Midbrain (tissue), 1 donor: ENCODE data around the gene GCN1.
"Not testable (repeated sequence)": the region's sequence is repeated elsewhere in the genome, so short reads cannot be mapped to it uniquely, and the experiment has no call there.

Experiments used
- DNase-seq: peaks from one replicate; lab custom pipeline; 2025; lab: John Stamatoyannopoulos, UW

Gene GCN1

DNA sequence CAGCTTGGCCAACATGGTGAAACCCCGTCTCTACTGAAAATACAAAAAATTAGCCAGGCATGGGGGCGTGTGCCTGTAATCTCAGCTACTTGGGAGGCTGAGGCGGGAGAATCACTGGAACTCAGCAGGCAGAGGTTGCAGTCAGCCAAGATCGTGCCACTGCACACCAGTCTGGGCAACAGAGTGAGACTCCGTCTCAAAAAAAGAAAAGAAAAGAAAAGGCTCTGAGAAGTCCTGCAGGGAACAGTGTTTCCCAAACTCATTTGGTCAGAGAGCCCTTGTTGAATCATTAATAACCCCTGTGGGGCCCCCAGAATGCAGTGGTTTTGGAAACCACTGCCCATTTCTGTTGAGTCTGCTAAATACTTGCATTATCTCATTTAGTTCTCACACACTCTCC, 18.7 kb upstream of the GCN1 start:
- DNase-seq: not testable (repeated sequence)

DNA sequence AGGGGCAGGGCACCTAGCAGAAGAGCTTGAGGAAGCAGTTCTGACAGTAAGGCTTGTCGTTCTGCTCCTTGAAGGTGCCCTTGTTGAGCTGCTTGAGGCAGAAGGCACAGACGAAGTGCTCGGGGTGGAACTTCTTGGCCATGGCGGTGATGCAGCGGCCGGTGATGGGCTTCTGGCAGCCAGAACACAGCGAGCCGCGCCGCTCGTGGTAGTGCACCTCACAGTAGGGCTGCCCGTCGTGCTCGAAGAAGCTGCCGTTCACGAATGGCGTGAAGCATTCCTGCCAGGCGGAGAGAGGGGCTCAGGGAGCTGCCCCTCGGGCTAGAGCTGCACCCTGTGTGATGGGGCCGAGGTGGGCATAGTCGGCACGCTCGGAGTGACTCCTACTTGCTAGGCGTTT, 17.8 kb upstream of the GCN1 start:
- DNase-seq: no peak

DNA sequence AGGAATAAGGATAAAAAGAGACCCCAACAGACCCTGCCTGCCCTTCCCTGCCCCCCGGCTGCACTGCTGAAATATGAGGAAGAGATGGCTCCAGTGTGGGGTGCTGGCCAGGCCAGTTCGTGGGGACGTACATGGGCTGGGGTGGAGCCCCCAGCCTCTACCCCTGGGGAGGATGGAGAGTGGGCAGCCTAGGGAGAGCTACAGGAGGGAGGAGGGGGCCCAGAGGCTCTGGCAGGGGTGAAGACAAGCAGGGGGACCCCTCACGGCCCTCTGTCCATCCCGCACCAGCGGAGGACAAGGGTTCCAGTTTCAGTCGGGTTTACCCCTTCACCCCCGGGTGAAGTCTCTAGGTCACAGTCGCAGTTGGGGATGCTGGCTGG, 17.4 kb upstream of the GCN1 start:
- DNase-seq: no peak

DNA sequence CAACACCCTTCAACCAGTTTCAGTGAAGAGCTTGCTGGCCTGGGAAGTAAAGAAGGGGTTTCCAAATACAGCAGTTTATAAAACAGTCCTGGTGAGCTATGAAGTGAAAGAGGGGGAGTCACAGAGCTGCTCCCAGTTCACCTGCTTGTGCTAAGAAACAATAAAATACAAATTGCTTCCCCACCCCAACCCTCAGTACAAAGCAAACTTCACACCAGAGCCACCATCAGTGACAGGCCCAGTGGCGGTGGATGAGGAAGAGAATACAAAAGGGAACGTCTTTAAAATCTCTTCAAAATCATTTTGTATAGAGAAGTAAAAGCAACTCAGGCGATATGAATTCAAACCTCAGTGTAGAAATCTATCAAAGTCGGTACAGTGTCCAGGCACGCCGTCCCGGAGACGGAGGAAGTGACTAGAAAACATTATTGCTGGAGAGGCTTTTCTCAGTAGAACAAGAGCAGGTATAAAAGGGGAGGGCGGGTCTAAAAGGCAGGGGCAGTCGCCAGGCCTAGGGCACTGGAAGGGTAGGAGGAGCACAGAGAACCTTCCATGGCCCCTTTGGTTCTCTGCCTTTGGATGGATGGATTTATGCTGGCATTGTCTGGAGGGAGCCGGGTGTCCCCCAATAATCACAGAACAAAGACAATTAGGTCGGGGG, 16.9 kb upstream of the GCN1 start:
- DNase-seq: no peak

DNA sequence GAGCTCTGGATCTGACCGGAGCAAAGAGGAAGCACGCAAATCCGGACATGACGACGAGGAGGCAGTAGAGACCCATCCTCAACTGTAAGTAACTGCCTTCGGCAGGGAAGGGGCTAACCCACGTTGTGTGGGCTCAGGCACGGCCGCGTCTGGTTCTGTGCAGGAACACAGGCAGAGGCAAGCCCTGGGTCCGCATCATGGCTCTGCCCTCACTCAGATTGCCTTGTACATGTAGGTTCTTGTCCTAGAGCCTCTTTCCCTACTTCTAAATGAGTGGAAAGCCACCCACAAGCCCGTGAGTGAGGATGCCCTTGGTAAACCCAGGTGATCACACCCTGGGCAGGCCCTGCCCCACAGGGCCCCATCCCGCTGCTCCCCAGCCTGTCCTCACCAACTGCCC, 15.3 kb upstream of the GCN1 start:
- DNase-seq: no peak

DNA sequence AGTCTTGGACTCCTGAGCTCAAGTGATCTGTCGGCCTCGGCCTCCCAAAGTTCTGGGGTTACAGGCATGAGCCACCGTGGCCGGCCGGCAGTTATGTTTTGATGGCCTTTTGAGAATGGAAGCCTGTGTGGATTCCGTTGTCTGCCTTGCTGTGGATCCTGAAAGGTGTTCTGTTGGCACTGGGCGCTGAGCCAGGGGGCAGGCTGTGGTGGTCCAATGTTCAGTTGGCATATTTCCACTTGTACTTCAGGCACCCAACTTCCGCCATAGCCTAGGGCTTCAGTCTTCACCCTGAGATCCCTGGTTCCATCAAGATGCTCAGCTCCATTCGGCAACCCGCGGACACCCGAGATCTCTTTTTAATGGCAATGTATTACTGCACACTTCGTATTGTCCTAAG, 12.7 kb upstream of the GCN1 start:
- DNase-seq: no peak

DNA sequence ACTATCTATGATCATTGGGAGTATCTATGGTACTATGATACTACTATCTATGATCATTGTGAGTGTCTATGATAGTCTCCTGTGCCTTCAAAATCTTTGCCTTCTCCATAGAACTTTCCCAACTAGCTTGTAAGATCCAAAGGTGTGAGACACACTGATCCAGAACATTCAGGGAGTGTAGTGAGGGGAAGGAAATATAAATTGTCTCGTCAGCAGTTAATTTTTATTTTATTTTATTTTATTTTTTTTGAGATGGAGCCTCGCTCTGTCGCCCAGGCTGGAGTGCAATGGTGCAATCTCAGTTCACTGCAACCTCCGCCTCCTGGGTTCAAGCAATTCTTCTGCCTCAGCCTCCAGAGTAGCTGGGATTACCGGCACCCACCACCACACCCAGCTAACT, 12.3 kb upstream of the GCN1 start:
- not testable (repeated sequence) for DNase-seq

DNA sequence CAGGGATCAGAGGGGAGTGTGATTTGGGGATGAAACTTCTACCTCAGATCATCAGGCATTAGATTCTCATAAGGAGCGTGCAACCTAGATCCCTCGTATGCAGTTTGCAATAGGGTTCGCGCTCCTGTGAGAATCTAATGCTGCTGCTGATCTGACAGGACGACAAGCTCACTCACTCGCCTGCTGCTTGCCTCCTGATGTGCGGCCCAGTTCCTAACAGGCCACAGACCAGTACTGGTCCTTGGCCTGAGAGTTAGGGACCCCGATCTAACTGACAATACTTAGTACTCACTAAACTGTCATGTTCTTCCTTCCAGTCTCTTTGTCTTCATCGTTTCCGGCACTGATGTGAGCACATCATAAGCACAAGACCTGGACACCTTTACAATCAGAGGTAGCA, 11.7 kb upstream of the GCN1 start:
- DNase-seq: no peak

DNA sequence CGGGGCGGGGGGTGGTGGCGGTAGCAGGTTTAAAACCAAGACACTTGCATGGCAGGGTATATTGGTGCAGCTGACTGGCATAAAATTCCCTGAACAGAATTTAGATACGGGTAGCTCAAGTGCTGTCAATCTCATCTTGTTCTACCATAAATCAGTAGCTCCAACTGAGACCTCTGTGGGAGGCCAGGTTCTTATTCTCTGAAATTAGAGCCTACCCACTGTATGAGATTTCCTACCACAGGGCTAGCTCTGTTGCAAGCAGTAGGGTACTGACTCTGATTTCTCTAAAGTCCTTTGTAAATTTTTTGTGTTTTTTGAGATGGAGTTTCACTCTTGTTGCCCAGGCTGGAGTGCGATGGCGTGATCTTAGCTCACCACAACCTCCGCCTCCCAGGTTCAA, 9.7 kb upstream of the GCN1 start:
- DNase-seq: no peak

DNA sequence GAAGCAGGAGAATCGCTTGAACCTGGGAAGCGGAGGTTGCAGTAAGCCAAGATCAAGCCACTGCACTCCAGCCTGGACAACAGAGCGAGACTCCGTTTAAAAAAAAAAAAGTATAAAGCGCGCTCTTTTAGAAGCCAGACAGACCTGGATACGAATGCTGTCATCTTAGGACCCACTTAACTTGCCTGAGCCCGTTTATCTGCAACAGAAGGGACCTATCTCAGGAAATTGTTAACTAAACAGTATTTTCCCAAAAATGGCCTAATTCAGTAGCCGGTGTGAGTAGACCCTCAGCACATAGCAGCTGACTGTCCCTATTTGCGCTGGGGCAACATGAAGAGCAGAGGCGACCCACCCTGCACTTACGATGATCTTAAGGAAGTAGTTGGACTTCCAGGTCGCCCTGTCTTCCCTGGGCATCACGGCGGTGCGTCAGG, 5.9 kb upstream of the GCN1 start:
- DNase-seq: no peak

DNA sequence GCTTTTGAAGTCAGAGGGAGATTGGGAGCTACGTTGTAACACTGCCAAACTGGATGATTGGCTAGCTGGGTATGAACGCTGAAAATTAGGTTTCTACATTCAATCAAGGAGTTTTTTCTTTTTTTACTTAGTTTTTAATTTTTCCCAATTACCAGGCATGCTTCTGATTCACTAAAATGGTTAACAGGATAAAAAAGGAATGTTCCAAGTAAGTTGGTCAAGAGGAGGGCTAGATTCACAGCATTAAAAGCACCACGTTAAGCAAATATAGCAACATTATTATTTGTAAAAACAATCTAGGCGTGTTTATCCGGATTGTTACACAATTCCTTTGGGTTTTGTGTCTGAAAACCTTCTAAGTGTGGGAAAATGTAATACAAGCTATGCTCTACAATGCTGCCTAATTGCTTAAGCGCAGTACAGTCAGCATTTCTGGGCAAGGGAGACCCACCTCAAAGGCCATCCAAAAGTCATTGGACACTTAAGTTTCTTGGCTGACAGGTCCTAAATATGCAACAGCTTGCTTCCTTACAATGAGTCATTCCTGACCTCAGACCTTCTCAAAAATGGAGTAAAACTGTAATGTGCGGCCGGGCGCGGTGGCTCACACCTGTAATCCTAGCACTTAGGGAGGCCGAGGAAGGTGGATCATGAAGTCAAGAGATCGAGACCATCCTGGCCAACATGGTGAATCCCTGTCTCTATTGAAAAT, 5.2 kb upstream of the GCN1 start:
- DNase-seq: no peak

DNA sequence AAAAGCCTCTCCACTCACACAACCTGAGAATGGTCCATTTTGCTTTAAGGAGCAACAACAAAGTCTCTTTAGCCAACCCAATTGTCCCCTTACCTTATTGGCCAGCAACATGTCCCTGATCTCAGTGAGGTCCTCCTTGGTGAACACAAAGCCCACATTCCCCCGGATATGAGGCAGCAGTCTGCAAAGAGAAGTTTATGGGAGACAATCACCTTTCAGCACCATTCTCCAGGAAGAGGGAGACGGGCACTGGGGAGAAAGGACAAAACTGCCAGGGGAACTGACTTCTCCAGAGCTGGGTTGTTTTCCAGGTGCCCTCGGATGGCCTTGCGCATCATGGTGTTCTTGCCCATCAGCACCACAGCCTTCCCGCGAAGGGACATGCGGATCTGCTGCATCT, 4.5 kb upstream of the GCN1 start:
- DNase-seq: no peak

DNA sequence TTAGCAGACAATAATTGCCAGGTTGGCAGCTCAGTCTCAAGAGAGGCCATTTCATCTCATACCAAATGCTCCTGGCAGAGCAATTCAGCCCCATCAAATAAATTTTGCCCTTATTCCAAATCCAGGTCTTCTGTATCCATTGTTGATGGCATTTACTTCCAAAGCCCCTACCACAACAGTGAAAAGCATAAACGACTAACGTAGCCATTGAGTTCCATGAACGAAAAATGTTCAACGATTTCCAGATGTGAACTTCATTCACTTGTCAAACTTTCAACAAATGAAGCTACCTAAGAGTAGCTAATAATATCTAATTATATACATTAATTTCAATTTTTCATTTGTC, 3.0 kb upstream of the GCN1 start:
- DNase-seq: no peak

DNA sequence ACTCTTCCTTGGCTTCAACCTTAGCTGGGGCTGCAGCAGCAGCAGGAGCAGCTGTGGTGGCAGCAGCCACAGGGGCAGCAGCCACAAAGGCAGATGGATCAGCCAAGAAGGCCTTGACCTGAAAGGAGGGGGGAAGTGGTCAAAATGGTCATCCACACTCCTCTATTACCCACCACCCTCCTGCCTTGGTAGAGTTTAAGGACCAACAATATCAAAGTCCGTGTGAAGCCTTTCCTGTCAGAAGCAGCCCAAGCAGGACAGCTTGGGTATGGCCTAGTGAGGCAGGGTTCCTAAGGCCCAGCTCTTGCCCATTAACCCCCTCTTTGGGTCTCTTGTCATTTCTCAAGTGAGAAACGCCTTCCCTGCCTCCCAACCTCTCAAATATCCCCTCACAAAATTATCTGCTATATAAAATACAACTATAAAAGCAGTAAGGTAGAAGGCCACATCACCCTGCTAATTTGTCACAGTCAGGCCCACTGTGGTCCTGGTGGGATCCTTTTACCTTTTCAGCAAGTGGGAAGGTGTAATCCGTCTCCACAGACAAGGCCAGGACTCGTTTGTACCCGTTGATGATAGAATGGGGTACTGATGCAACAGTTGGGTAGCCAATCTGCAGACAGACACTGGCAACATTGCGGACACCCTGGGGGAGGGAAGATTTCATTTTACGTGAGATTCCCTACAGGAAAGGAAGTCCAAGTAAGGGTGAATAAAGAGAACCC, 2.5 kb upstream of the GCN1 start:
- DNase-seq: not testable (repeated sequence)

DNA sequence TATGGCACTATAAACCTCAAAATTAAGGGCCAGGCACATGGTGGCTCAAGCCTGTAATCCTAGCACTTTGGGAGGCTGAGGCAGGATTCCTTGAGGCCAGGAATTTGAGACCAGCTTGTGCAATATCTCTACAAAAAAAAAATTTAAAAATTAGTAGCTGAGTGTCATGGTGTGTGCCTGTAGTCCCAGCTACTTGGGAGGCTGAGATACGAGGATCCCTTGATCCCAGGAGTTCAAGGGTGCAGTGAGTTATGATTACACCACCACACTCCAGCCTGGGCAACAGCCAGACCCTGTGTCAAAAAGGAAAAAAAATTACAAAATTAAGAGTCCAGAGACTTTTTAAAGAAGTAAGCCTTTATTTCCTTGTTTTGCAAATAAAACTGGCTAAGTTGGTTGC, 1.8 kb upstream of the GCN1 start:
- no peak for DNase-seq

DNA sequence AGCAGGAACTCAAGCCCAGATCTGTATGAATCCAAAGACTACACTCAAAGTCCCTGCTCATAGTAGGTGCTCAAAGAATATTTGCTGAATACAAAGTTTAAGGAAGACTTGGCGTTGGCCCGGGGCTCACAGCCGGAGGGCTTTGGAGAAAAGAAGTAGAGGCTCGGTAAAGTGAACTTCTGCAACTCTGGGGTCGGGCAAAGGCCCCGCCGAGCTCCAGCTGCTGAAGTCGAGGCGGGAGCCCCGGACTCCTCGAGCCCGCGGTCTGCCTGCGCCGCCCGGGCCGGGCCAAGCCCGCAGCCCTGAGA, 335 bp downstream of the GCN1 start:
- DNase-seq: no peak

DNA sequence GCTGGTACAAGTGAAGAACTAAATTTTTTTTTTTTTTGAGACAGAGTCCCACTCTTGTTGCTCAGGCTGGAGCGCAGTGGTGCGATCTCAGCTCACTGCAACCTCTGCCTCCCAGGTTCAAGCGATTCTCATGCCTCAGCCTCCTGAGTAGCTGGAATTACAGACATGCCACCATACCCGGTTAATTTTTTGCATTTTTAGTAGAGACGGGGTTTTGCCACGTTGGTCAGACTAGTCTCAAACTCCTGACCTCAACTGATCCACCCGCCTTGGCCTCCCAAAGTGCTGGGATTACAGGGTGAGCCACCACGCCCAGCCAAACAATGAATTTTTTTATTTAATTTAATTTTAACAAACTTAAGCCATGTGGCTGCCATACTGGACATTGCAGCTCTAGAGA, 1.2 kb downstream of the GCN1 start:
- DNase-seq: not testable (repeated sequence)

DNA sequence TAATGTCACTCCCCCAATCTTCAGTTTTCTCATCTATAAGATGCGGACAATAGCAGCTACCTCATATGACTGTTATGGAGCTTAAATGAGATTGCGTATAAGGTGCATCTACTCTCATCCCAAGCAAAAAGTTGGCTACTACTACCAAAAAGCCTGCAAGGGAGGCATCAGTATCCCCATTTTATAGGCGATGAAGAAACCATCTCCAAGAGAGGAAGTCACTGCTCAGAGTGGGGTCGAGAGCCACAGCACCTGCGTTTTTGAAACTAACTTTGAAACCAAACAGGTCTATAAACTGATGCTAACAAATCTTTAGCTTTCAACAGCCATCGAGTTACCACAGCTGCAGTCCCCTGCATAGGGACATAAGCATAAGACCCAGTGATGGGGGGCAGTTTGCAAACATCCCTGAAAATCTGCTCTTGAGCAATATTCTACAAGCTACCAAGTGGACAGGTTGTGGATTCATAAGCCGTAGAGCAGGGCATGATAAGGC, 3.5 kb downstream of the GCN1 start:
- no peak for DNase-seq

DNA sequence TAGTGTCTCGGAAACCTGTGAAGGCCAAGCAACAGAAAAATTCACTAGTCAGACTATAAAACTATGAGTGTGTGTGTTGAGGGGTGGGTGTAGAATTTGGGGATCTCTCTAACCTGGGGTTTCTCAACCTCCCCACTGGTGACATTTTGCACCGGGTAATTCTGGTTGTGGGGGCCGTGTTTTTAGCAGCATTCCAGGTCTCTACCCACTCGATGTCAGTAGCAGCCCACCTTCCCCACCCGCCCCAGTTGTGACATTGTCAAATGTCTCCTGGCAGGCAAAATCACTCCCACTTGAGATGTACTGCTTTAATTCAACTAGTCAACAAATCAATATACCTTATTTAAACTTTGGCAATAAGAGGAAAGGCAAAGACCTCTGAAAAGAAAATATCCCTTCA, 4.1 kb downstream of the GCN1 start:
- no peak for DNase-seq

DNA sequence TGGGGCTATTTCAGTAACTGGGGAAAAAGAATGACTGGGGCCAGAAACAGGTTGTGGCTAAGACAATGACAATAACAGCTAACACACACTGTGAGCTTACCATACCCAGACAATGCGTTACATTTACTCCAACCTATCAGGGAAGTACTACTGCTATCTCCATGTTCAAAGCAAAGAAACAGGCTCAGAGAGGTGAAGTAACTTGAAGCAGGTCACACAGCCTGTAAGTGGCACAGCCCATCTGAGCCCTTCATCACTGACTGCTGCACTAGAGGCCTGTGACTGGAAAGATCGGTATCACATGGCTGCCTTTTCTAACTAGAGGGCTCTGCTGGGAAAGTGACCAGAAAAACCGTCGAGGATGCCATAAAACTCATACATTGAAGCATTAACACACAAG, 7.9 kb downstream of the GCN1 start:
- DNase-seq: no peak

DNA sequence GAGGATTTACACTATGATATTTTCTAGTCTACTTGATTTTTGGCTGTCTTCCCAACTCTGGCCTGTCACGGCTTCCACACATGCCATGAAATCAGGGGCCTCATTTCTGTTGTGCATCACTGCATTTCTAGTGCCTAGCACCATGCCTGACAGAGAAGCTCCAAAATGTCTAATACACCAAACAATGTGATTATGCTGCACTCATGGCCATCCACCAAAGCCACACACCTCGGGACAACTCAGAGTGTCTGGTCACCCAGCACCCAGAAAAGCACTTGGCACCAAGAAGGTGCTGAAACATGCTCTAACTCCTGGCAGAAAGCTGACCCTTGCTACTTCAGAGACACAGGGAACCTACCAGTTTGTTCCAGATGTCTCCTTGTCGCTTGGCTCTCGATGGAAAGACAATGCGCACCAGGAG, 11.3 kb downstream of the GCN1 start:
- no peak for DNase-seq

DNA sequence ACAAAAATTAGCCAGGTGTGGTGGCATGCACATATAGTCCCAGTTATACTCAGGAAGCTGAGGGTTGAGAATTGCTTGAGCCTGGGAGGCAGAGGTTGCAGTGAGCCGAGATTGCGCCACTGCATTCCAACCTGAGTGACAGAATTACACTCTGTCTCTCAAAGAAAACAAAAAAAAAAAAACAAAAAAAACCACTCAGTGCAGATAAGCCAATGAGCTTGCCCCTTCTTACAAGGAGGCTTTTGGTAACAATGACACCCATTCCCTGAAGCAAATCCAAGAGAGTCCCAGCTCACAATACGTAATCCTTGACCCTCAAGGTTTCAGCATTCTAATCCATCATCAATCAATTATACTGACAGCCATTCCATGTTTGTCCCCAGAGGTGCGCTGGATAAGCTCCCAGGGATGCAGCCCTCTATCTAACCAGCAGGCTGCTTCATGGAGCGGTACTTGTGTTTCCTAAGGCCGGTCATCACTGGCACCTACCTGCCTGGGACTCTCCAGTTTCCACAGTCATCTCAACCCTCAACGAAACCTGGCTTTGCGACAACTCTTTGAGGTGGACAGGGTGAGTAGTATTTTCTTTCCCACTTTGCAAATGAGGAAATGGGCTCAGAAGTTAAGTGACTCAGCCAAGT, 12.4 kb downstream of the GCN1 start:
- no peak for DNase-seq

DNA sequence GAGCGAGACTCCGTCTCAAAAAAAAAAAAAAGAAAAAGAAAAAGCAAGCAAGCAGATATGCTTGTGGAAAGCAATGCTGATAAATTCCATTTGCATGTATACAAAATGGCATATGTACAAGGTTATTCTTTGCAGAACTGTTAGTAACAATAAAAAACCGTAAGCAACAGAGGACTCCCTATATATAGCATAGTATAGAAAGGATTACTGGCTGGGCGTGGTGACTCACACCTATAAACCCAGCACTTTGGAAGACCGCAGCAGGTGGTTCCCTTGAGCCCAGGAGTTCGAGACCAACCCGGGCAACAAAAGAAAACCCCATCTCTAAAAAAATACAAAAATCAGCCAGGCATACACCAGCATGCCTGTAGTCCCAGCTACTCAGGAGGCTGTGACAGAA, 13.5 kb downstream of the GCN1 start:
- DNase-seq: no peak
